SK-N-SH treated with all-trans-retinoic acid at 6 μM for 48 hours (cell line): Measurements from ENCODE around the gene CAPN12.
A peak's percentile ranks its signal among the peaks of the same experiment; 100 is the strongest.
"Not testable (repeated sequence)": the region's sequence is repeated elsewhere in the genome, so short reads cannot be mapped to it uniquely, and the experiment has no call there.

Experiments used
- ATAC-seq: fragments of 200-7000 bp; cut with Tn5 transposase; 3 replicates; pipeline ENCODE4 v1.9.1; 2020; ENCODE audit warnings: mild to moderate bottlenecking, moderate library complexity
- ARNTL ChIP-seq: fragments of 450-650 bp; formaldehyde crosslinking; IDR thresholded peaks from 2 replicates; pipeline ENCODE4 v1.5.0; 2020; ENCODE audit warnings: low read depth, mild to moderate bottlenecking, moderate library complexity, borderline replicate concordance
- BACH2 ChIP-seq: fragments of 250-450 bp; sonication (Bioruptor Pico); IDR thresholded peaks from 2 replicates; pipeline ENCODE4 v1.9.0; 2021; ENCODE audit warnings: mild to moderate bottlenecking, borderline replicate concordance
- ESRRG ChIP-seq: fragments of 250-450 bp; sonication (Bioruptor Pico); IDR thresholded peaks from 2 replicates; pipeline ENCODE4 v1.6.1; 2021; ENCODE audit warnings: mild to moderate bottlenecking
- ISL1 ChIP-seq: fragments of 250-450 bp; sonication (Bioruptor Pico); IDR thresholded peaks from 2 replicates; pipeline ENCODE4 v2.1.2; 2022; ENCODE audit warnings: mild to moderate bottlenecking, moderate library complexity
- OSR1 ChIP-seq: fragments of 250-450 bp; sonication (Bioruptor Pico); IDR thresholded peaks from 2 replicates; pipeline ENCODE4 v1.8.0; 2022; ENCODE audit warnings: moderate library complexity, mild to moderate bottlenecking, inconsistent platforms
- PPARA ChIP-seq: fragments of 250-450 bp; sonication (Bioruptor Pico); IDR thresholded peaks from 2 replicates; pipeline ENCODE4 v1.5.0; 2020; ENCODE audit warnings: mild to moderate bottlenecking, borderline replicate concordance
- RARB ChIP-seq: fragments of 250-450 bp; sonication (Bioruptor Pico); IDR thresholded peaks from 2 replicates; pipeline ENCODE4 v1.8.0; 2021; ENCODE audit warnings: mild to moderate bottlenecking, moderate library complexity
- SNAI2 ChIP-seq: fragments of 250-450 bp; sonication (Bioruptor Pico); IDR thresholded peaks from 2 replicates; pipeline ENCODE4 v1.5.0; 2020; ENCODE audit warnings: mild to moderate bottlenecking, moderate library complexity
- TCF4 ChIP-seq: fragments of 250-450 bp; sonication (Bioruptor Pico); IDR thresholded peaks from 2 replicates; pipeline ENCODE4 v1.8.0; 2021; ENCODE audit warnings: mild to moderate bottlenecking, moderate library complexity, borderline replicate concordance
- TOX ChIP-seq: fragments of 250-450 bp; sonication (Bioruptor Pico); IDR thresholded peaks from 2 replicates; pipeline ENCODE4 v1.8.0; 2021; ENCODE audit warnings: mild to moderate bottlenecking, moderate library complexity, borderline replicate concordance
- ZC3H10 ChIP-seq: fragments of 250-450 bp; sonication (Bioruptor Pico); IDR thresholded peaks from 2 replicates; pipeline ENCODE4 v1.5.1; 2021; ENCODE audit warnings: mild to moderate bottlenecking, moderate library complexity
- ZFP3 ChIP-seq: fragments of 250-450 bp; sonication (Bioruptor Pico); IDR thresholded peaks from 2 replicates; pipeline ENCODE4 v1.5.0; 2020; ENCODE audit warnings: mild to moderate bottlenecking, moderate library complexity
- ZFP30 ChIP-seq: fragments of 450-650 bp; formaldehyde crosslinking; IDR thresholded peaks from 2 replicates; pipeline ENCODE4 v1.5.0; 2022; ENCODE audit warnings: mild to moderate bottlenecking, moderate library complexity
- ZNF565 ChIP-seq: fragments of 450-650 bp; formaldehyde crosslinking; conservative IDR thresholded peaks from 2 replicates; pipeline ENCODE4 v1.5.0; 2020; ENCODE audit warnings: low read depth, mild to moderate bottlenecking, moderate library complexity
- ZNF8 ChIP-seq: fragments of 450-650 bp; formaldehyde crosslinking; IDR thresholded peaks from 2 replicates; pipeline ENCODE4 v1.5.0; 2020; ENCODE audit warnings: mild to moderate bottlenecking, moderate library complexity
- TF ChIP-seq, protein P1 (sequence below): fragments of 250-450 bp; sonication (Bioruptor Pico); IDR thresholded peaks from 2 replicates; pipeline ENCODE4 v1.5.1; 2021; ENCODE audit warnings: mild to moderate bottlenecking, moderate library complexity
- TF ChIP-seq, protein P2 (sequence below): fragments of 250-450 bp; sonication (Bioruptor Pico); IDR thresholded peaks from 2 replicates; pipeline ENCODE4 v1.8.0; 2021; ENCODE audit warnings: low read depth, mild to moderate bottlenecking, moderate library complexity, borderline replicate concordance
- TF ChIP-seq, protein P3 (sequence below): fragments of 250-450 bp; sonication (Bioruptor Pico); IDR thresholded peaks from 2 replicates; pipeline ENCODE4 v1.5.0; 2020; ENCODE audit warnings: mild to moderate bottlenecking, moderate library complexity
- TF ChIP-seq, protein P4 (sequence below): fragments of 250-450 bp; sonication (Bioruptor Pico); IDR thresholded peaks from 2 replicates; pipeline ENCODE4 v1.5.1; 2020; ENCODE audit warnings: low read depth, mild to moderate bottlenecking, moderate library complexity

The CAPN12 gene

DNA sequence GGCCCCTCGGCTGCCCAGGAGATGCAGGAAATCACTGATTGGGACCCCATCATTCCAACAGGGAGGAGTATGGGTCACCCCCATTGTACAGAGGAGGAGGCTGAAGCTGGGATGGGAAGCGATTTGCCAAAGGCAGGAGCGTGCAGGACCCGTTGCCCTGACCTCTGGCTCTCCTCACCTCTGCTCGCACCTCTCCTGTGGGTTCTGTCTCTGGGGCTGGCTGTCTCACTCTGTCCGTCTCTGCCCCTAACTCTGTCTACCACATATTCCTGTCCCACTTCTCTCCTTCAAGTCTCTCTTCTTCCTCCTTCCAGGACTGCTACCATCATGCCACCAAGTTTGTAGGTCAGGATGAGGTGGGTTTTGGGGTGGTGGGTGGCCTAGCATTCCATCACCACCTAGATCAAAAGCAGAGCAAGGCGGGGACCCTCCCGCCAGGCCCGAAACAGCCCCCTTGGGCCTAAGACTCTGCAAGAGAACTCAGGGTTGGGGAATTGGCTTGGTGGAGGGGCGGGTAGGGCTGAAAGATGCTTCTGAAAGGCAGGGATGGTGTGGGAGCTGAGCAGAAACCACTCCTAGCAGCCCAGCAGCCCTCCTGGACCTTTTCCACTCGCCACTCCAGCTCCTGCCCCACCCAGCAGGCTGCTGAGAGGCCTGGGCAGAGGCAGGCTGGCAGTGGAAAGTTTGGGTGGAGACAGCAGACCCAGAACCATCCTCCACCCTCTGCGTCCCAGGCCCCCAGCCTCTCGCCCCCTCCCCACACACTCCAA, 30.1 kb upstream of the CAPN12 start (continued):
- TF ChIP-seq, protein P1, sequence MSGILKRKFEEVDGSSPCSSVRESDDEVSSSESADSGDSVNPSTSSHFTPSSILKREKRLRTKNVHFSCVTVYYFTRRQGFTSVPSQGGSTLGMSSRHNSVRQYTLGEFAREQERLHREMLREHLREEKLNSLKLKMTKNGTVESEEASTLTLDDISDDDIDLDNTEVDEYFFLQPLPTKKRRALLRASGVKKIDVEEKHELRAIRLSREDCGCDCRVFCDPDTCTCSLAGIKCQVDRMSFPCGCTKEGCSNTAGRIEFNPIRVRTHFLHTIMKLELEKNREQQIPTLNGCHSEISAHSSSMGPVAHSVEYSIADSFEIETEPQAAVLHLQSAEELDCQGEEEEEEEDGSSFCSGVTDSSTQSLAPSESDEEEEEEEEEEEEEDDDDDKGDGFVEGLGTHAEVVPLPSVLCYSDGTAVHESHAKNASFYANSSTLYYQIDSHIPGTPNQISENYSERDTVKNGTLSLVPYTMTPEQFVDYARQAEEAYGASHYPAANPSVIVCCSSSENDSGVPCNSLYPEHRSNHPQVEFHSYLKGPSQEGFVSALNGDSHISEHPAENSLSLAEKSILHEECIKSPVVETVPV (CRISPR knock-in tag): no peak

DNA sequence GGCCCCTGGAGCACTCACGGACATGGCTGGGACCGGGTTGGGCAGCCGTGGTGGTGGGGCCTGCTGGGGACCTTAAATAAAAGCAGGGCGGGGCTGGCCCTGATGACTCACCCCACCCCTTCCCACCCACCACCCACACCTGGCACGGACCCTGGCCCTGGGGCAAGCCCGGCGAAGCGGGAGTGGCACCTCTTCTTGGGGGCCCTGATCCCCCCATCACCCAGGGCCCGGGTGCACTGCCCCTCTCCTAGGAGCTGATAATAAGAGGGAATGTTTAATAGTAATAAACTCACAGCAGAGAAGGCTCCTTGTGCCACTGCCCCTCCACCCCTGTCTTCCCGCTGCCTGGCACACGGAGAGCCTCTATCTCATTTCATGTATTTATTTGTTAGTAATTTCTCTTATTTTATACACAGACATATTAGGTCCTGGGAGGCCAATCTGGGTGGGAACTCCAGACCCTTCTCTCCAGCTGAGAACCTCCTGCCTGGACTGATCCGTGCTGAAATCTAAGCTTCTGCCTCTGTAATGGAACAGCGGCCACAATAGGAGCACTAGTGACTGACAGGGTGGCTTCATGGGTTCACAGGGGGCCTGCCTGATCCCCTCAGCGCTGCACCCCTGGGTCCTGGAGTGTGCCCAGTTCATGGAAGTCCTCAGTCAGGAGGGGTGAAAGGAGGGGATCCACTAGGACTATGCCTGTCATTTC, 29.3 kb upstream of the CAPN12 start, which contains the start of gene LGALS7:
Gene LGALS7 (minus strand): TSS at position 49 of the 709 bp plus-strand sequence. CDS start 25 bp downstream, at position 24.
- TF ChIP-seq ISL1 (CRISPR knock-in tag) (no peak), TOX (CRISPR knock-in tag) (no peak), PPARA (CRISPR knock-in tag) (no peak)

DNA sequence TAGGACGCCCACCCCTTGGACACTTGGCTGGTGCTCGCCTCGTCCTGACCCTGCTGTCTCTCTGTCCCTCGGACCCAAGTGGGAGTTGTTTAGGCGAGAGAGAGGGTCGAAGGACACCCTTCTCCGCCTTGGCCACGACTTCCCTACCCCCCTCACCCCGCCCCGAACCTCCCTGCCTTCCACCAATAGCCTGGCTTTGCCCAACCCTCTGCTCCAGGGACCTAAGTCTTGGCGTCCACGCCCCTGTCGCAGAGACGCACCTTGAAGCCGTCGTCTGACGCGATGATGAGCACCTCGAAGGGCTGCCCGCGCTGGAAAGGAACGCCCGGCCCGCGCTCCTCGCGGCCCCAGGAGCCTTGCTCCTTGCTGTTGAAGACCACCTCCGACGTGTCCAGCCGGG, 27.3 kb upstream of the CAPN12 start:
- ATAC-seq: not testable (repeated sequence)

More for the DNA sequence above, 29.3 kb upstream of the CAPN12 start, which contains the start of gene LGALS7:
- no peak for ATAC-seq

DNA sequence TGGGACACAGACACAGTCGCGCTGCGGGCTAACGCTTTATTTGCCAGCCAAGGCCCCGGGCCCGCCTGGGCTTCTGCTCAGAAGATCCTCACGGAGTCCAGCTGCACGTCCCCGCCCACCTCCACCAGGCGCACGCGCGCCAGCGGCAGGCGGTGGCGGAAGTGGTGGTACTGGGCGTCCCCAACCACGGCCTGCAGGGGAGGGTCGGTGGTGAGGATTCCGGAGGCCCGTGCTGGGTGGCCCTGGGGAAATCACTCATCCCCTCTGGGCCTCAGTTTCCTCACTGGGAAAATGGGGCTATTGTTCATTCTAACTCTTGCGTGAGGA, 26.6 kb upstream of the CAPN12 start:
- ATAC-seq: peak; percentile 80

DNA sequence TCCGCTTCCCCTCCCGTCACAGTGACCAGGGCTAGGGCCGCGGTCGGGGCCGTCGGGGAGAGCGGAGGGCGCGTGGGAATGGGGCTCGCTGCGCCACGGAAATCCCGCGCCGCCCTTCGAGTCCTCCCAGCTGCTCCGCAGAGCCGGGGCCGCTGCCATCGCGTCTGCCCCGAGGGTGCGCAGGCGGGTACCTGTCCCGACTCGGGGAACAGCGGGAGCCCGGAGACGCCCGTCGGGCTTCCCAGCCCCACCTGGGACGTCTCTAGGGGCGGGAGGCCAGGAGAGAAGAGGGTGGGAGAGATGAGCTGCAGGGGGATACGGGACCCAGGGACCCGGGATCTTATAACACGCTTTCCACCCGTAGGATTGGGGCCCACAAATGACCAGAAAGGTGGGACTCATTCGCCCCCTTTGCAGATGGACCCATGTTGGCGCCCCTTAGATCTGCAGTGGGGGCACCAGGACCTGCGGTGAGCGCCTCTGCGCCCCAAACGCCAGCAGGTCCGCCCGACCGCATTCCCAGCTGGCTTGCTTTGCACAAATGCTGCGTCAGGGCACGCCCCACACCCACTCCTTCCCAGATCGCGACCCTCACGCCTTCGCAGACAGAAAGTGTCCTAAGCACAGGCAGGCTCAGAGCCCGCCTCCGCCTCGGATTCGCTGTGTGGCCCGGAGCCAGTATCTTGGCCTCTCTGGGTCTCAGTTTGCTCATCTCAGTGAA, 26.1 kb upstream of the CAPN12 start:
- ATAC-seq: peak; percentile 30; the same call in 2 of the 3 replicates

DNA sequence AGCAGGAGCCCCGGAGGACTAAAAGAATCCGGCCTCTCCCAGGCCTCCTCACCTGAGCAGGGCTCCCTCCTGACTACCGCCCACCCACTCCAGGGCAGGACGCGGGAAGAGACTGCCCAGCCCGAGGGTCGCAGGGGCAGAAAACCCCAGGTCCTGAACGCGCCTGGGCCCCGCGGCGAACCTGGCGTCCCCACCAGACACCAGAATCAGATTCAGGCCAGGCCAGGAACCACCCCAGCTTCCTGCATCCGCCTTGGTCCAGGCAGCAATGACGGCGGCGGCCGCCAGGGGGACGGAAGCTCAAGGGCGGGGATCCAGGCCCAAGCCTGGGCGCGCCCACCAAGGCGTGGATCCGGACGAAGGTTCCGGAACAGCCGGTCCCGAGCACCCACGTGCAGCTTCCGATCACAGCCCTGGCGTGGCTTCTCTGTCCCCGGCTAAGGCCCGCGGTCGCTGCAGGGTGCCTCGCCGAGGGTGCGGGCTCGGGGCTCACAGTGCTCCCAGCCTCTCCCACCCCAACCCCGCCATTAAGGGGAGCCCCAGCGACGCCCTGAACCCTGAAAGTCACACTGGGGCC, 25.4 kb upstream of the CAPN12 start:
- peak; percentile 77 for ATAC-seq
- TF ChIP-seq ZNF8 (CRISPR knock-in tag) (no peak), RARB (CRISPR knock-in tag) (no peak), ZFP3 (CRISPR knock-in tag) (no peak), BACH2 (CRISPR knock-in tag) (no peak), SNAI2 (CRISPR knock-in tag) (no peak)

DNA sequence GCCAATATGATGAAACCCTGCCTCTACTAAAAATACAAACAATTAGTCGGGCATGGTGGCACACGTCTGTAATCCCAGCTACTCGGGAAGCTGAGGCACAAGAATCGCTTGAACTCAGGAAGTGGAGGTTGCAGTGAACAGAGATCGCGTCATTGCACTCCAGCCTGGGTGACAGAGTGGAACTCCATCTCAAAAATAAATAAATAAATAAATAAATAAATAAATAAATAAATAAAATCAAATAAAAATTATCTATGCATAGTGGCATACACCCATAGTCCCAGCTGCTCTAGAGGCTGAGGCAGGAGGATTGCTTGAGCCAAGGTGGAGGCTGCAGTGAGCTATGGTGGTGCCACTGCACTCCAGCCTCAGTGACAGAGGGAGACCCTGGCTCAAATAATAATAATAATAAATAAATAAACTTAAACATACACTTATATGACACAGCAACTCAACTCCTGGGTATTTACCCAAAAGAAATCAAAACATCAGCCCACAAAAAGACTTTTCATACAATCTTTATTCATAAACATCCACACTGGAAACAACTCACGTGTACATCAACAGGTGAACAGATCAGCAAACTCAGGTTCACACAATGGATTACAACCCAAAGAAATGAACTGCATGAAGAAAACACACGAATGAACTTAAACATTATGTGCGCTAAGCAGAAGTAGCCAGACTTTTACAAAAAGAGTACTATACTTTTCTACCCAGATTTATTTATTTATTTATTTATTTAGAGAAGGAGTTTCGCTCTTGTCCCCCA, 22.2 kb upstream of the CAPN12 start:
- no peak for ATAC-seq
- TF ChIP-seq ESRRG (CRISPR knock-in tag): no peak
- no peak for TF ChIP-seq ZC3H10 (CRISPR knock-in tag)
- TF ChIP-seq ARNTL (CRISPR knock-in tag): no peak
- TF ChIP-seq OSR1 (CRISPR knock-in tag): no peak
- TF ChIP-seq, protein P2, sequence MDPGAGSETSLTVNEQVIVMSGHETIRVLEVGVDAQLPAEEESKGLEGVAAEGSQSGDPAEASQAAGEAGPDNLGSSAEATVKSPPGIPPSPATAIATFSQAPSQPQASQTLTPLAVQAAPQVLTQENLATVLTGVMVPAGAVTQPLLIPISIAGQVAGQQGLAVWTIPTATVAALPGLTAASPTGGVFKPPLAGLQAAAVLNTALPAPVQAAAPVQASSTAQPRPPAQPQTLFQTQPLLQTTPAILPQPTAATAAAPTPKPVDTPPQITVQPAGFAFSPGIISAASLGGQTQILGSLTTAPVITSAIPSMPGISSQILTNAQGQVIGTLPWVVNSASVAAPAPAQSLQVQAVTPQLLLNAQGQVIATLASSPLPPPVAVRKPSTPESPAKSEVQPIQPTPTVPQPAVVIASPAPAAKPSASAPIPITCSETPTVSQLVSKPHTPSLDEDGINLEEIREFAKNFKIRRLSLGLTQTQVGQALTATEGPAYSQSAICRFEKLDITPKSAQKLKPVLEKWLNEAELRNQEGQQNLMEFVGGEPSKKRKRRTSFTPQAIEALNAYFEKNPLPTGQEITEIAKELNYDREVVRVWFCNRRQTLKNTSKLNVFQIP (CRISPR knock-in tag): no peak
- no peak for TF ChIP-seq ZNF565 (CRISPR knock-in tag)
- TF ChIP-seq, protein P3, sequence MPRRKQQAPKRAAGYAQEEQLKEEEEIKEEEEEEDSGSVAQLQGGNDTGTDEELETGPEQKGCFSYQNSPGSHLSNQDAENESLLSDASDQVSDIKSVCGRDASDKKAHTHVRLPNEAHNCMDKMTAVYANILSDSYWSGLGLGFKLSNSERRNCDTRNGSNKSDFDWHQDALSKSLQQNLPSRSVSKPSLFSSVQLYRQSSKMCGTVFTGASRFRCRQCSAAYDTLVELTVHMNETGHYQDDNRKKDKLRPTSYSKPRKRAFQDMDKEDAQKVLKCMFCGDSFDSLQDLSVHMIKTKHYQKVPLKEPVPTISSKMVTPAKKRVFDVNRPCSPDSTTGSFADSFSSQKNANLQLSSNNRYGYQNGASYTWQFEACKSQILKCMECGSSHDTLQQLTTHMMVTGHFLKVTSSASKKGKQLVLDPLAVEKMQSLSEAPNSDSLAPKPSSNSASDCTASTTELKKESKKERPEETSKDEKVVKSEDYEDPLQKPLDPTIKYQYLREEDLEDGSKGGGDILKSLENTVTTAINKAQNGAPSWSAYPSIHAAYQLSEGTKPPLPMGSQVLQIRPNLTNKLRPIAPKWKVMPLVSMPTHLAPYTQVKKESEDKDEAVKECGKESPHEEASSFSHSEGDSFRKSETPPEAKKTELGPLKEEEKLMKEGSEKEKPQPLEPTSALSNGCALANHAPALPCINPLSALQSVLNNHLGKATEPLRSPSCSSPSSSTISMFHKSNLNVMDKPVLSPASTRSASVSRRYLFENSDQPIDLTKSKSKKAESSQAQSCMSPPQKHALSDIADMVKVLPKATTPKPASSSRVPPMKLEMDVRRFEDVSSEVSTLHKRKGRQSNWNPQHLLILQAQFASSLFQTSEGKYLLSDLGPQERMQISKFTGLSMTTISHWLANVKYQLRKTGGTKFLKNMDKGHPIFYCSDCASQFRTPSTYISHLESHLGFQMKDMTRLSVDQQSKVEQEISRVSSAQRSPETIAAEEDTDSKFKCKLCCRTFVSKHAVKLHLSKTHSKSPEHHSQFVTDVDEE (CRISPR knock-in tag): no peak
- TF ChIP-seq SNAI2 (CRISPR knock-in tag): no peak
- no peak for TF ChIP-seq TCF4 (CRISPR knock-in tag)
- TF ChIP-seq, protein P1 (CRISPR knock-in tag): no peak
- no peak for TF ChIP-seq ZFP3 (CRISPR knock-in tag)
- TF ChIP-seq ZFP30: no peak
- TF ChIP-seq BACH2 (CRISPR knock-in tag): no peak
- TF ChIP-seq, protein P4, sequence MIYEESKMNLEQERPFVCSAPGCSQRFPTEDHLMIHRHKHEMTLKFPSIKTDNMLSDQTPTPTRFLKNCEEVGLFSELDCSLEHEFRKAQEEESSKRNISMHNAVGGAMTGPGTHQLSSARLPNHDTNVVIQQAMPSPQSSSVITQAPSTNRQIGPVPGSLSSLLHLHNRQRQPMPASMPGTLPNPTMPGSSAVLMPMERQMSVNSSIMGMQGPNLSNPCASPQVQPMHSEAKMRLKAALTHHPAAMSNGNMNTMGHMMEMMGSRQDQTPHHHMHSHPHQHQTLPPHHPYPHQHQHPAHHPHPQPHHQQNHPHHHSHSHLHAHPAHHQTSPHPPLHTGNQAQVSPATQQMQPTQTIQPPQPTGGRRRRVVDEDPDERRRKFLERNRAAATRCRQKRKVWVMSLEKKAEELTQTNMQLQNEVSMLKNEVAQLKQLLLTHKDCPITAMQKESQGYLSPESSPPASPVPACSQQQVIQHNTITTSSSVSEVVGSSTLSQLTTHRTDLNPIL (CRISPR knock-in tag): no peak
